ENCODE measurements around the gene BEAN1.

DNA sequence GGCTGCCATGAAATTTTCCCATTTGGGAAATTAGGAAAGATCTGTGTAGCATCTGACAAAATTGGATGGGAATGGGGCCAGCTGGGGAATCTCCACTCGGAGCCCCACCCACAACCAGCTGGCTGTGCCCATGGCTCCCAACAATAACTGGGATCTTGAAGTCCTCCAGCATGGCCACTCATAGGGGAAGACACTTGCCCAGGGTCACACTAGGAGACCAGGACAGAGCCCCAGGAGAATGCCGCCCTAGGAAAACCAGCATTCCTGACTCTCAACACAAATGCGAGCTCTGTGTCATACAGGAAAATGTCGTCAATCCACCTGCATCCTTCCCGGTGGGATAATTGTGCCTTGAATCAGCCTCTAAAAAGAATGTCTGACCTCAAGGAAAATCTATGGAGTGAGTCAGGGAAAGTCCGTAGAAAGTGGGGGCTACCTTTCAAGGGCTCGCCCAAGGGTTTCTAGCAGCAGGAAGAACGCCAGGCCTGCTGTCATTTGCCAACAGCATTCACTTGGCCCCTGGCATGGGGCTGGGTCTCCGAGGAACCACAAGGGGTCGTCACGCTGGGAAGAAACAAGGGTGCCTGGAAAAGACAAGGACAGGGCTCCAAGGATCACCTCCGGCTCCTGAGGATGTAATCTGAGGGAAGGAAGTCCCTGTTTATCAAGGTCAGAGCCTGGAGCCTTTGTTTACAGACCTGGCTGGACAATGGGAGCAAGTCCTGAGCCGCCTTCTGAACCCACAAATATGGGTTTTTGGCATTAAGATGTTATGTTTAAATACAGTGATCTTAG is 44.7 kb upstream of the BEAN1 start:
- no peak for TF ChIP-seq POLR2A (IDR thresholded peaks at IDR 0.05)
- TF ChIP-seq, protein P1, sequence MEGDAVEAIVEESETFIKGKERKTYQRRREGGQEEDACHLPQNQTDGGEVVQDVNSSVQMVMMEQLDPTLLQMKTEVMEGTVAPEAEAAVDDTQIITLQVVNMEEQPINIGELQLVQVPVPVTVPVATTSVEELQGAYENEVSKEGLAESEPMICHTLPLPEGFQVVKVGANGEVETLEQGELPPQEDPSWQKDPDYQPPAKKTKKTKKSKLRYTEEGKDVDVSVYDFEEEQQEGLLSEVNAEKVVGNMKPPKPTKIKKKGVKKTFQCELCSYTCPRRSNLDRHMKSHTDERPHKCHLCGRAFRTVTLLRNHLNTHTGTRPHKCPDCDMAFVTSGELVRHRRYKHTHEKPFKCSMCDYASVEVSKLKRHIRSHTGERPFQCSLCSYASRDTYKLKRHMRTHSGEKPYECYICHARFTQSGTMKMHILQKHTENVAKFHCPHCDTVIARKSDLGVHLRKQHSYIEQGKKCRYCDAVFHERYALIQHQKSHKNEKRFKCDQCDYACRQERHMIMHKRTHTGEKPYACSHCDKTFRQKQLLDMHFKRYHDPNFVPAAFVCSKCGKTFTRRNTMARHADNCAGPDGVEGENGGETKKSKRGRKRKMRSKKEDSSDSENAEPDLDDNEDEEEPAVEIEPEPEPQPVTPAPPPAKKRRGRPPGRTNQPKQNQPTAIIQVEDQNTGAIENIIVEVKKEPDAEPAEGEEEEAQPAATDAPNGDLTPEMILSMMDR (IDR thresholded peaks at IDR 0.05) = peak in 2 of 6 experiments; percentile 19 to 21
